Skeletal muscle cell (primary cell): ENCODE measurements around the gene ATF7IP.
"Not testable (repeated sequence)": the region's sequence is repeated elsewhere in the genome, so short reads cannot be mapped to it uniquely, and the experiment has no call there.

Source experiments
- DNase-seq: peaks from one replicate; pipeline ENCODE4 v3.0.0-alpha.2; 2010; ENCODE audit warnings: low read depth
- H3K4me3 ChIP-seq: 2 replicates; pipeline ENCODE4 v1.5.1; 2011; ENCODE audit warnings: low read depth, mild to moderate bottlenecking, control low read depth, low read length, moderate library complexity

Gene ATF7IP

DNA sequence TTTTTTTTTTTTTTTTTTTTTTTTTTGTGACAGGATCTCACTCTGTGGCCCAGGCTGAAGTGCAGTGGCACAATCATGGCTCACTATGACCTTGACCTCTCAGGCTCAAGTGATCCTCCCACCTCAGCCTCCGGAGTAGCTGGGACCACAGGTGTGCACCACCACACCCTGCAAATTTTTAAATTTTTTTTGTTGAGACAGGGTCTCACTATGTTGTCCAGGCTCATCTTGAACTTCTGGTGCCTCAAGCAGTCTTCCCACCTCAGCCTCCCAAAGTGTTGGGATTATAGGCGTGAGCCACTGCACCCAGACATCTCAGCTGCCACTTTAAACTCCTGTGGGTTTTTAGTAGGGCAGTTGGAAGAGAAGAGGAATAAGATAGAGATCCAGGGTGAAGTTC is 39.9 kb downstream of the ATF7IP start:
- DNase-seq, H3K4me3 ChIP-seq: not testable (repeated sequence)

- no peak for DNase-seq
Measured at GRCh38 chr12:14408208-14408607, 42.7 kb downstream of the ATF7IP start.

GRCh38 chr12:14410177-14410576 is 44.7 kb downstream of the ATF7IP start:
- H3K4me3 ChIP-seq = no peak overlapping the region
- no peak for DNase-seq

More at GRCh38 chr12:14408208-14408607, 42.7 kb downstream of the ATF7IP start:
- H3K4me3 ChIP-seq = no peak overlapping the region

GRCh38 chr12:14410841-14411569 is 45.5 kb downstream of the ATF7IP start:
- H3K4me3 ChIP-seq = no peak overlapping the region
- no peak for DNase-seq

GRCh38 chr12:14416658-14417057 is 51.2 kb downstream of the ATF7IP start:
- H3K4me3 ChIP-seq = no peak overlapping the region
- DNase-seq = peak; percentile 77

GRCh38 chr12:14417715-14418114 is 52.2 kb downstream of the ATF7IP start:
- peak; percentile 80 for DNase-seq
- no peak overlapping the region for H3K4me3 ChIP-seq

DNA sequence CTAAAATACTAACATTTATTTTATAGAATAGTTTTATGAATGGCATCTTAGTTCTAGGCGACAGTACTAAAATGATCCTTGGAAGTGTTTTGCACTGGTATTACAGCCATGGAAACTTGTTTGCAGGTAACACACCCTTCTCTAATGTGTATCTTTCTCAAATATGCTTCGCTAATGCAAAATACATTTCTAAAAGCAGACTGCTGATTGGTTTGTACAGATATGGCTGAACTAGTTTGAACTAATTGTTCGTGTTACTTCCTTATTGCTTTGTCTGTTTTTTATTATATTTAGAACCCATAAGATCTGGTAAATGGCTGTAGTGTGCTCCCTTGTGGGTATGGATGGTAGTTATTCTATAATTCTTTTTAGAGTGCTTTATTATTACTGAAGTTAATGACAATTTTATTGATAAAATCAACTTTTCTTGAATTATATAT is 53.0 kb downstream of the ATF7IP start:
- DNase-seq = no peak
- H3K4me3 ChIP-seq = no peak overlapping the region

DNA sequence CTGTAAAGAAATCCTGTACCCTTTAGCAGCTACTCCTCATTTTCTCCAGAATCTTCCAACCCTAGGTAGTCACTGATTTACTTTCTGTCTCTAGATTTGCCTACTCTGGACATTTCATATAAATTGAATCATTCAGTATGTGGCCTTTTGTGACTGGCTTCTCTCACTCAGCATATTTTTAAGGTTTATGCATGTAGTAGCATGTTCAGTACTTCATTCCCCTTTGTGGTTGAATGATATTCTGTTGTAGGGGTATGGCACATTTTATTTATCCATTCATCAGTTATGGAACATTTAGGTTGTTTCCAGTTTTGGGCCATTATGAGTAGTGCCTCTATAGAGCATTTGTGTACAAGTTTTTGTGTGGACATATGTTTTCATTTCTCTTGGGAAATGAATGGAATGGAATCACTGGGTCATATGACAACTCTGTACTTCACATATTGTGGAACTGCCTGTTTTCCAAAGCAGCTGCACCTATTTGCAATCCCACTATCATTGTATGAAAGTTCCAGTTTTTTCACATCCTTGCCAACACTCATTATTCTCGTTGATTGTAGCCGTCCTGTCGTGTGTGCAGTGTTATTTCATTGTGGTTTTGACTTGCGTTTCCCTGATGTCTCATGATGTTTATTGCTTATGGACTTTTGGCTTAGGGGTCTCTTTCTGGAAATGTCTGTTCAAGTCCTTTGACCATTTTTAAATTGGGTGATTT is 57.2 kb downstream of the ATF7IP start:
- DNase-seq = no peak
- H3K4me3 ChIP-seq = no peak overlapping the region

DNA sequence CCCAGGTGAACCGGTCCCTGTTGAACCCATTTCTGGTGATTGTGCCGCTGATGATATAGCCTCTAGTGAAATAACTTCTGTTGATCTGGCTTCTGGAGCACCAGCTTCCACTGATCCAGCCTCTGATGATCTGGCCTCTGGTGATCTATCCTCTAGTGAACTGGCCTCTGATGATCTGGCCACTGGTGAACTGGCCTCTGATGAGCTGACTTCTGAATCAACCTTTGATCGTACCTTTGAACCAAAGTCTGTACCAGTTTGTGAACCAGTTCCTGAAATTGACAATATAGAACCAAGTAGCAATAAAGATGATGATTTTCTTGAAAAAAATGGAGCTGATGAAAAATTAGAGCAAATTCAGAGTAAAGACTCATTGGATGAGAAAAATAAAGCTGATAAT is 59.1 kb downstream of the ATF7IP start:
- no peak for DNase-seq
- H3K4me3 ChIP-seq = no peak overlapping the region

DNA sequence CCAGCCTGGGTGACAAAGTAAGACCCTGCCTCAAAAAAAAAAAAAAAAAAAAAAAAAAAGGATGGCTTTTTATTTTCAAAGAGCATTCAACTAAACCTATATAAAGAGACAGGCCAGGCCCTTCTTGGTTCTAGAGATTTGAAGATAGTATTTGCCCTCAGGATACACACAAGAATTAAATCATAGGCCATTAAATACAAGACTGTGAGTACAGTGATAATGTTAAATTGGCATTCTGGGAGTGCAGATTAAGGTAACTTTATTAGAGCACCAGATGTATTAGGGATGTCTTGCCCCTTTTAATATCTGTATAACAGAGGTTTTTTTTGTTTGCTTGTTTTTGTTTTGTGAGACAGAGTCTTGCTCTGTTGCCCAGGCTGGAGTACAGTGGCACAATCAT is 61.3 kb downstream of the ATF7IP start:
- H3K4me3 ChIP-seq = no peak overlapping the region
- DNase-seq = no peak

DNA sequence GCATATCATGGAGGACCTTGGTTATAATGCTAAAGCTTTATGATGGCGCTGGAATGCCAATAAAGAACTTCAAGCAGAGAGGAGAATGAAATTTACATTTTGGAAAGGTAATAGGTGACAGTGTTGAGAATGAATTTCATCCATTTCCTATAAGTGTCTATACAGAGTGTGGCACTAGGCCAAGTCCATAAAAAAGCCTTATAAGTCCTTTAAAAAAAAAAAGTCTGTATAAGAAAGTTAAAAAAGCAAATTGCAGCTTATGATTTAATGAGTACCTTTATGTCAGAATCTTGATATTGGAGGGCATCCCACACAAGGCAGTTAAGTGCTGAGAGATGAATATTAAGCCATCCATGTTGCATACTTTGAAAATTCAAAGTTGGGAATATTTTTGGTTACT is 62.4 kb downstream of the ATF7IP start:
- DNase-seq = no peak
- H3K4me3 ChIP-seq = no peak overlapping the region

DNA sequence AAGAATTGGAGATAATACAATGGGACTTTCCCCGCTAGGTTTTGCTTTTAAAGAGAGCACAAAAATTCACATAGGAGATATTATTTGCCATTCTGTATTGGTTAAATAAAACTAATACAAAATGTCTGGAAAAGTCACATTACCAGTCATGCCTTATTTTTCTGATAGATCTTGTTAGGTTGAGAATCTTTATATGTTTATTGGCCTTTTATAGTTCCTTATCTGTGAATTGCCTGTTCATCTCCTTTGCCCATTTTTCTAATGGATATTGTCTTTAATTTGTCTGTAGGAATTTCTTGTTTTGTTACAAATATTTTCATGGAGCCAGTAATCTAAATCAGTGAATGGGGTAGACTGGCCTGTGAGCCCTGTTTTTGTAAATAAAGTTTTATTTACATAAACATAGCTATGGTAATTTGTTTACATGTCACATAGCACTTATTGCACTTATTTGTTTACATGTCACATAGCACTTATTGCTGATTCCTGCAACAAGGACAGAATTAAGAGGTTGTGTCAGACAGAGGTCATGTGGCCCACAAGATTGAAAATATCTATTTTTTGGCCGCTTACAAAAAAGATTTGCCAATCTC is 65.0 kb downstream of the ATF7IP start:
- no peak for DNase-seq
- H3K4me3 ChIP-seq = no peak overlapping the region

DNA sequence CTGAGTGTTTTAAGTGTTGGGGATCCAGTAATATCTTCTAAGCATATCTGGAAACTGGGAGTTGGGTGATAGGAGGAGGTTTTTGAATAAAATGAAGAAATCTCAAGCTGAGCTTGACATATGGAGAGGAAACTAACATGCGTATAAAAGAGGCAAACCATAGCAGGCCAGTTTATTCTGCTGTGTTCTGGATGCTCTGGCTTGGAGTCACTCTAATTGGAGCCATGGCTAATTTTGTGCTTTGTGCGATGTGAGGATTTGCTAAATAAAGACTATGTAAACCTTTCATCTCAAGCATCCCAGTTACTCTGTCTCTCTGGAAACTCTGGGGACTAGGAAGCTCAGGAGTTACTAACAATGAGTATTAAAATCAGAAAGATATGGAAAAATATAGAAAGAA is 66.5 kb downstream of the ATF7IP start:
- H3K4me3 ChIP-seq = no peak overlapping the region
- DNase-seq = no peak

- no peak for DNase-seq
- H3K4me3 ChIP-seq = no peak overlapping the region
Measured at GRCh38 chr12:14435627-14436026, 70.1 kb downstream of the ATF7IP start.

DNA sequence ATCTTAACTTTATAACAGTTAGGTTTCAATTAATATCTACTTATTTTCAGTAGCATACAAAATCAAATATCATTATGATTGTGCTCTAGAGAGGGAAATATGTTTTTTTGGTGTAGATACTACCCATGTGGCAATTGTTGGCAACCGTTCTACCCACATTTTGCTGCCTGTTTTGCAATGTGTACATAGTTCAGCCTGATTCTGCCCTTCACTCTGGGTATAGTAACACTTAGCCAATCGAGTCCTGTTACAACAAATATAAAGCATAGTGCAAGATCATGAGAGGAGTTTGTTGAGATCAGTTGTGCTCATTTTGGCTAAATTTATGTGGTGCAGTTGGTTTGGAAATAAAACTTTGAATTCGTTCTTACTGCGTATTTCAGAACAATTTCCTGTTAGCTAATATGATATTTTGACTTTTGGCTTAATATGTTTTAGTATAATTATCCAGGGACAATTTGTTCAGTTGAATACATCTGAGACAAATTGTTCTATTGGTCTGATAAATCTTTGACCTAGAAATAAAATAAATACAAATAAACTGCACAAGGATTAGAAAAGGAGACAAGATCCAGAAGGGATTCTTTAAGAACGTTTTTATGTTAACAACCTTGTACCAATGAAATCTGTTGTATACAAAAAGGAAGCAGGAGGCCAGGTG is 76.9 kb downstream of the ATF7IP start:
- no peak overlapping the region for H3K4me3 ChIP-seq
- peak; percentile 20 for DNase-seq

DNA sequence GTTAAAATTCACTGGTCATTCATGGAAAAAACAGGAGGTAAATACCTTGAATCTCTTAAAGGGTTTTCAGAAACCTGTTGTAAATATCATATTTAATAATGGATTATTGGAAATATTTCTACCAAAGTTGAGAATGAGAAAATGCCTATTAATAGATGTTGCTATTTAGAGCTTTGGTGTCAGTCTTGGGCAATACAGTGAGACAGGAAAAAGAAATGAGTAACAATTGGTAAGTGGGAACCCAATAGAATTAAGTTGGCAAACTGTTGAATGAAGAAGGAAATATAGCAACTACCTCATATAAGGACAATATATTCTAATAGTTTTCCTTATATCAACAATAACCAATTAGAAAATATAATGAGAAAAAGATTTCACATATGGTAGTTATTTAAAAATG is 78.0 kb downstream of the ATF7IP start:
- no peak for DNase-seq
- H3K4me3 ChIP-seq = no peak overlapping the region

GRCh38 chr12:14450479-14450878 is 85.0 kb downstream of the ATF7IP start:
- DNase-seq = no peak
- no peak overlapping the region for H3K4me3 ChIP-seq

DNA sequence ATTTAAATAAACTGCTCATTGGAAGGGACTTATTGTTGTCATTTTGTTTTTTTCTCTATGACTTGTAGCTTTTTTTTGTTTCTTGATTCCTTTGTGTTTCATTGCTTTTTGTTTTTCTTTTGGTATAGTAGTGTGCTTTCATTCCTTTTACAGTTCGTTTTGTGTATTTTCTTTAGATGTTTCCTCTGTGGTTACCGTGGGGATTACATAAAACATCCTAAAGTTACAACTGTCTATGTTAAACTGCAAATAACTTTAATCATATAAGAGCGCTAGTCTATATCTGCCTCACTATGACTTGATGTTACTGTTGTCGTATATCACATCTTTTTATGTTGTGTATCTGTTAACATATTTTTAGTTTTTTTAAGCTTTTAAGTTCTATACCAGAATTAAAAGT is 86.9 kb downstream of the ATF7IP start:
- H3K4me3 ChIP-seq = no peak overlapping the region
- no peak for DNase-seq

DNA sequence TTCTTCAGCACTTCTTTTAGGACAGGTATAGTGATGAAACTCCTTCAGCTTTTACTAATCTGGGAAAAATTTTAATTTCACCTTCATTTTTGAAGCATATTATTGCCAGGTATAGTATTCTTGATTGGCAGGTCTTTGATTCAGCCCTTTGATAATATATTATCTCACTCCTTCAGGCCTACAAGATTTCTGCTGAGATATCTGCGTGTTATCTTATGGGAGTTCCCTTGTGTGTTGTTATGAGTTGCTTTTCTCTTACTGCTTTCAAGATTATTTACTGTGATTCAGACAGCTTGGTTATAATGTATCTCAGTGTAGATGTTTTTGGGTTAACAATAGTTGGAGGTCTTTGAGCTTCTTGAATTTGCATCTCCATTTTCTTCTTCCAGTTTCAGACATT is 87.4 kb downstream of the ATF7IP start:
- no peak for DNase-seq
- H3K4me3 ChIP-seq = no peak overlapping the region
